ENCODE measurements around the gene OR2F1.
"Not testable (repeated sequence)": the region's sequence is repeated elsewhere in the genome, so short reads cannot be mapped to it uniquely, and the experiment has no call there.

OR2F1 gene

DNA sequence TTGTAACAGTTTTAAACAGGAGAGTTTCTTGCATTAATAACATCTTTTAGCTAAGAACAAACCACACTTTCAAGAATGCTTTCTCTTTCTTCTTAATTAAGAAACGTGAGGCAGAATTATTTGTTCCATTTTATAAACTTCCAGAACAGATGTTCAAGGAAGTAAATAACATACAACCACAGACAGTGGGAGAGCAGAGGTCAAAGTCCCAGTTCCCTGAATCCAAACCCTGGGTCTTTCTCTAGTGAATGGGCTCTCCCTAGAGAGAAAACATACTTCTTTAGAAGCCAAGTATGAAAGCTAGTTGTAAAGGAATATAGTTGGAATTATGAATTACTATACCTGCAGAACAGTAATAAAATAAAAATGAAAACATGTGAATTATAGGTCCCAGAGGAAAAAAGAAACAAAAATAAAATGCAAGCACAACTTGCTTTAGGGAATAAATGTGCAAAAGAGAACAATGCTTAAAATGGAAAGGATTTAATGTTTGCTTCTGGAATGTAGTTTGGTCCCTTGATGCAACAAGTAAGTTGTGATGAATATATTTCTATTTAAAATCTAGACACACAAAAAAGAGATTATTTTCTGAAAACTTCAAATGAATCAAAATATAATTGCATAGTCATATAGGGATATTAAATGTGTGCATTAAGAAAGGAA lies 51.5 kb downstream of the OR2F1 start:
- in situ Hi-C loops (cut with MboI; ENCODE audit: low sequenced_read_pairs): no loop called here

DNA sequence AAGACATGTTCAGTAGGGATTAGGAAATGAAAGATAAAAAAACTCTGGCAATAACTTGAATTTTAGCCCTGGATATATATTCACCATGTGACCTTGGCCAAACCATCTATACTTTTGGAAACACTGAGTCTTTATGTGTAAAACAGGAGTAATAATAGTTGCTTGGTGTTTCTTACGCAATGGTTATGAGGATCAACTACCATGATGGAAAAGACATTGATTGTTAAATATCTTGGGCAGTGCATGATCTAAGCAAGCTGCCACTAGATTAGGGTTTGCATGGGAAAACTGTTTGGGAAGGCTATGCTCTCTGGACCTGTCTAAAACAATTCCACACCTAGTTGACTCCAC lies 52.0 kb downstream of the OR2F1 start:
- in situ Hi-C loops (cut with MboI; ENCODE audit: low sequenced_read_pairs): no loop called here

DNA sequence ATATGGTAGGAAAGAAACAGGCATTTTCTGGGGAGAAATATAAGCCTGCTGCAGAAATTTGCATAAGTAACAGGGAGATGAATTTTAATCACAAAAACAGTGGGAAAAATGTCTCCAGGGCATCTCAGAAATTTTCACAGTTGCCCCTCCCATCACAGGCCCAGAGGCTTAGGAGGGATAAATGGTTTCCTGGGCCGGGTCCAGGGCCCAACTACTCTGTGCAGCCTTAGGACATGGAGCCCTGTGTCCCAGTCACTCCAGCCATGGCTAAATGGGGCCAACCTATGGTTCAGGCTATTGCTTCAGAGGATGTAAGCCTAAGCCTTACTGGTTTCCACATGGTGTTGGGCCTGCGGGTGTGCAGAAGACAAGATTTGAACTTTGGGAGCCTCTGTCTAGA lies 54.7 kb downstream of the OR2F1 start:
- in situ Hi-C loops (cut with MboI; ENCODE audit: low sequenced_read_pairs): no loop called here

DNA sequence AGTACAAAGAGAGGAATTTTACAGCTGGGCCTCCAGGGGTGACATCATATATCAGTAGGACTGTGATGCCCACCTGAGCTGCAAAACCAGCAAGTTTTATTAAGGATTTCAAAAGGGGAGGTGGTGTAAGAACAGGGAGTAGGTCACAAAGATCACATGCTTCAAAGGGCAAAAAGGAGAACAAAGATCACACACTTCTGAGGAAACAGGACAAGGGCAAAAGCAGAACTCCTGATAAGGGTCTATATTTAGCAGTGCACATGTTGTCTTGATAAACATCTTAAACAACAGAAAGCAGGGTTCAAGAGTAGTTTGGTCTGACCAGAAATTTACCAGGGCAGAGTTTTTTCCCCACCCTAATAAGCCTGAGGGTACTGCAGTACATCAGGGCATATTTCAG lies 55.4 kb downstream of the OR2F1 start:
- in situ Hi-C loops (cut with MboI; ENCODE audit: low sequenced_read_pairs): not testable (repeated sequence)

DNA sequence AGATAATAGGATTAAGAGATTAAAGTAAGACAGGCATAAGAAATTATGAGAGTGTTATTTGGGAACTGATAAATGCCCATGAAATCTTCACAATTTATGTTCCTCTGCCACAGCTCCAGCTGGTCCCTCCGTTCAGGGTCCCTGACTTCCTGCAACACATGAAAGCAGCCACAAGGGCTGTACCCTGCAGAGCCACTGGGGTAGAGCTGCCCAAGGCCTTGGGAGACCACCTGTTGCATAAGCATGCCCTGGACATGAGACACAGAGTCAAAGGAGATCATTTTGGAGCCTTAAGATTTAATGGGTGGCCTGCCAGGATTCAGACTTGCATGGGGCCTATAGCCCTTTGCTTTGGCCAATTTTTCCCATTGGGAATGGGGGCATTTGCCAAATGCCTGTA lies 56.2 kb downstream of the OR2F1 start:
- in situ Hi-C loops (cut with MboI; ENCODE audit: low sequenced_read_pairs): not testable (repeated sequence)

DNA sequence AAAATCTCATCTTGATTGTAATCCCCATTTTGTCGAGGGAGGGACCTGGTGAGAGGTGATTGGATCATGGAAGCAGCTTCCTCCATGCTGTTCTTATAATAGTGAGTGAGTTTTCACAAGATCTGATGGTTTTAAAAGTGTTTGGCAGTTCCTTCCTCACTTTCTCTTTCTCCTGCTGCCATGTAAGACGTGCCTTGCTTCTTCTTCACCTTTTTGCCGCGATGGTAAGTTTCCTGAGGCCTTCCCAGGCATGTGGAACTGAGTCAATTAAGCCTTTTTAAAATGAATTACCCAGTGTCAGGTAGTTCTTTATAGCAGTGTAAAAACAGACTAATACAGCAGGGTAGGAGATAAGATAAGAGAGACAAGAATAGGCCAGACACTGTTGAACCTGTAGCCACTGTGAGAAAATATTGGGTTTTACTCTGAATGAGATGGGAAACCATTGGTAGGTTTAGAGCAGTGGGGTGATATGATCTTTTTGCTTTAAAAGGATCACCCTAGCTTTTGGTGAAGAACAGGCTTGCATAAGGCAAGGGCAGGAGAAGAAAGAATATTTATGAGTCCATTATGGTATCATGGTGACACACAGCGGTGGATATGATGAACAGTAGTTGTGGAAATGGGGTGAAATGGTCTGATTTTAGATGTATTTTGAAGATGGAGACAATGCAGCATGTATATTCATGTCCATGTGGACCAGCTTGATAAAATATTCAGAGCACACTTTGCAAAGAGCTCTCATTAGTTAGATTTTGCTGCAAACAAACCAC lies 57.0 kb downstream of the OR2F1 start:
- in situ Hi-C loops (cut with MboI; ENCODE audit: low sequenced_read_pairs): no loop called here

All from HL-60/S4 treated with retinoic acid at 250 ng/mL for 4 days and 3 days (cell line).